ENCODE results near the gene BNIP1. TPM values are rescaled to one million over a fixed set of nuclear protein-coding genes. Genes with fewer than 3 reads are reported as not detected.

BNIP1 gene
- total RNA-seq, 1 experiment from 2014 or later = 26.4 TPM

- no peak for DNase-seq (ENCODE audit: low spot score)
Measured at GRCh38 chr5:173211284-173211683, 67.0 kb downstream of the BNIP1 start.

GRCh38 chr5:173213236-173213933 is 69.1 kb downstream of the BNIP1 start:
- no peak for DNase-seq (ENCODE audit: low spot score)

Other genes starting within 250 kb of the BNIP1 start
- gene RPL26L1, start 185.1 kb upstream of the BNIP1 start, total RNA-seq (2014; rRNA removed; shearing (Covaris generic)) = 187 and 205 TPM in 2 replicates
- gene ATP6V0E1, start 160.8 kb upstream of the BNIP1 start, total RNA-seq (2014; rRNA removed; shearing (Covaris generic)) = 367 and 419 TPM in 2 replicates
- gene CREBRF, start 88.2 kb upstream of the BNIP1 start, total RNA-seq (2014; rRNA removed; shearing (Covaris generic)) = 7.1 and 9.6 TPM in 2 replicates
- gene NKX2-5, start 90.7 kb downstream of the BNIP1 start, total RNA-seq (2014; rRNA removed; shearing (Covaris generic)) = 24.8 and 26.7 TPM in 2 replicates
- 0.03 and 0.10 TPM in 2 replicates for gene STC2, start 183.9 kb downstream of the BNIP1 start, total RNA-seq (2014; rRNA removed; shearing (Covaris generic))

Measured in A172 (cell line).